ENCODE results near the gene SLC25A30. TPM values are rescaled to one million over a fixed set of nuclear protein-coding genes. Genes with fewer than 3 reads are reported as not detected.

Gene SLC25A30
- total RNA-seq, 3 donors from 2014 or later = 11.7 to 20.3 (median 14.4) TPM

DNA sequence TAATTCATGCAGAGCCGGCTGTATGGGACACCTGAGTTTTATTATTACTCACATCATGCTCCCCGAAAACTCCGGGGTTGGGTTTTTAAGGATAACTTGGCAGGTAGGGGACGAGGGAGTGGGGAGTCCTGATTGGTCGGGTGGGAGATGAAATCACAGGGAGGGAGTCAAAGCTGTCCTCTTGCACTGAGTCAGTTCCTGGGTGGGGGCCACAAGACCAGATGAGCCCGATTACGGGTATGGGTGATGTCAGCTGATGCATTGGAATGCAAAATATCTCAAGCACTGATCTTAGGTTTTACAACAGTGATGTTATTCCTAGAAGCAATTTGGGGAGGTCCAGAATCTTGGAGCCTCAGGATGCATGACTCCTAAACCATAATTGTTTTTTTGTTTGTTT, 28.0 kb upstream of the SLC25A30 start:
- Histone ChIP-seq H3K4me1 (no peaks in the 10 kb centered on the region), H3K9me3 (no peaks in the 10 kb centered on the region), H3K36me3 (no peaks in the 10 kb centered on the region), H3K27me3 (no peaks in the 10 kb centered on the region), H3K27ac (no peak overlapping the region), H3K4me3 (no peak overlapping the region)
- DNase-seq (ENCODE audit: low spot score in 2 of 2) = no peak
- TF ChIP-seq, protein P1, sequence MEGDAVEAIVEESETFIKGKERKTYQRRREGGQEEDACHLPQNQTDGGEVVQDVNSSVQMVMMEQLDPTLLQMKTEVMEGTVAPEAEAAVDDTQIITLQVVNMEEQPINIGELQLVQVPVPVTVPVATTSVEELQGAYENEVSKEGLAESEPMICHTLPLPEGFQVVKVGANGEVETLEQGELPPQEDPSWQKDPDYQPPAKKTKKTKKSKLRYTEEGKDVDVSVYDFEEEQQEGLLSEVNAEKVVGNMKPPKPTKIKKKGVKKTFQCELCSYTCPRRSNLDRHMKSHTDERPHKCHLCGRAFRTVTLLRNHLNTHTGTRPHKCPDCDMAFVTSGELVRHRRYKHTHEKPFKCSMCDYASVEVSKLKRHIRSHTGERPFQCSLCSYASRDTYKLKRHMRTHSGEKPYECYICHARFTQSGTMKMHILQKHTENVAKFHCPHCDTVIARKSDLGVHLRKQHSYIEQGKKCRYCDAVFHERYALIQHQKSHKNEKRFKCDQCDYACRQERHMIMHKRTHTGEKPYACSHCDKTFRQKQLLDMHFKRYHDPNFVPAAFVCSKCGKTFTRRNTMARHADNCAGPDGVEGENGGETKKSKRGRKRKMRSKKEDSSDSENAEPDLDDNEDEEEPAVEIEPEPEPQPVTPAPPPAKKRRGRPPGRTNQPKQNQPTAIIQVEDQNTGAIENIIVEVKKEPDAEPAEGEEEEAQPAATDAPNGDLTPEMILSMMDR (IDR thresholded peaks at IDR 0.05) = no peak
- TF ChIP-seq POLR2A (IDR thresholded peaks at IDR 0.05) = no peak
- no peak for TF ChIP-seq POLR2AphosphoS5 (IDR thresholded peaks at IDR 0.05)
- intact Hi-C loops (cut with DNase I; ENCODE audit: low total_unique reads) = no loop called here

DNA sequence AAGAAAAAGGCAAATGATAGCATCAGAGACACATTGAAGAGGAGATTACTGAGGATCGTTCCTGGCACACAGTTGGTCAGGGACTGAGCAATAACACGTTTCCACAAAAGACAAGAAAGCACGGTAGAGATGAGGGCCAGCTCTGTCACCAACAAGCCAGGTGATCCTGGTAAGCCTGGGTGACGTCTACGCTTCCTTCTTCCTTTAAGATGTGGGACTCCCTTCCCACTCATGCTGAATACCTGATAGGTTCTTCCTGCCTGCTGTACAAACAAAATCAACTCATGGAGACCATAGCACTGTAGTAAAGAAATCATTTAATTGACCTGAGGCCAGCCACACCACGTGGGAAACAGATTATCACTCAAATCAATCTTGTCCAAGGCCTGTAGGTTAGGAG, 26.9 kb upstream of the SLC25A30 start:
- intact Hi-C loops (cut with DNase I; ENCODE audit: low total_unique reads) = no loop called here
- DNase-seq (ENCODE audit: low spot score in 2 of 2) = no peak
- Histone ChIP-seq H3K9me3 (no peaks in the 10 kb centered on the region), H3K4me1 (no peaks in the 10 kb centered on the region), H3K4me3 (no peak overlapping the region), H3K27me3 (no peaks in the 10 kb centered on the region), H3K27ac (no peak overlapping the region), H3K36me3 (no peaks in the 10 kb centered on the region)
- TF ChIP-seq POLR2A (IDR thresholded peaks at IDR 0.05) (no peak), POLR2AphosphoS5 (IDR thresholded peaks at IDR 0.05) (no peak)
- TF ChIP-seq, protein P1 (IDR thresholded peaks at IDR 0.05) = no peak

DNA sequence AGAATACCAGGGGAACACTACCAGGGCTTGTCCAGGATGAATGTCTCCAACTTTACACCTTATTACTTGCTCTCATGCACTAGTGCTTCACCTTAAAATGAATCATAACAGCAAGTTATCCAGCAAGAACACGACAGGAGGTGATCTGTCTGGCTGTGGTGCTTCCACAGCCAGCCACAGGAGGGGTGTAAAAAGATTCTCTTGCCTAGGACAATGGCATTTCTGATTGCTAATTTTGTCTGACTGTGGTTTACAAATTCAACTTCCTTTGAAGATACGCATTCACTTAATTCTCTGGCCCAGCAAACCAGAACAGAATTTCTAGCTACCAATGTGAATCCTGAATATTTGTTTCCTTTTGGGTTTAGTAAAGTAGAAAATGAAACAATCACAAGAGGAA, 23.5 kb upstream of the SLC25A30 start:
- Histone ChIP-seq H3K4me3 (no peak overlapping the region), H3K4me1 (no peaks in the 10 kb centered on the region), H3K27me3 (no peaks in the 10 kb centered on the region), H3K27ac (no peak overlapping the region), H3K36me3 (no peaks in the 10 kb centered on the region), H3K9me3 (no peaks in the 10 kb centered on the region)
- TF ChIP-seq POLR2A (IDR thresholded peaks at IDR 0.05) (no peak), POLR2AphosphoS5 (IDR thresholded peaks at IDR 0.05) (no peak)
- TF ChIP-seq, protein P1 (IDR thresholded peaks at IDR 0.05) = no peak
- intact Hi-C loops (cut with DNase I; ENCODE audit: low total_unique reads) = no loop called here
- DNase-seq (ENCODE audit: low spot score in 2 of 2) = no peak

DNA sequence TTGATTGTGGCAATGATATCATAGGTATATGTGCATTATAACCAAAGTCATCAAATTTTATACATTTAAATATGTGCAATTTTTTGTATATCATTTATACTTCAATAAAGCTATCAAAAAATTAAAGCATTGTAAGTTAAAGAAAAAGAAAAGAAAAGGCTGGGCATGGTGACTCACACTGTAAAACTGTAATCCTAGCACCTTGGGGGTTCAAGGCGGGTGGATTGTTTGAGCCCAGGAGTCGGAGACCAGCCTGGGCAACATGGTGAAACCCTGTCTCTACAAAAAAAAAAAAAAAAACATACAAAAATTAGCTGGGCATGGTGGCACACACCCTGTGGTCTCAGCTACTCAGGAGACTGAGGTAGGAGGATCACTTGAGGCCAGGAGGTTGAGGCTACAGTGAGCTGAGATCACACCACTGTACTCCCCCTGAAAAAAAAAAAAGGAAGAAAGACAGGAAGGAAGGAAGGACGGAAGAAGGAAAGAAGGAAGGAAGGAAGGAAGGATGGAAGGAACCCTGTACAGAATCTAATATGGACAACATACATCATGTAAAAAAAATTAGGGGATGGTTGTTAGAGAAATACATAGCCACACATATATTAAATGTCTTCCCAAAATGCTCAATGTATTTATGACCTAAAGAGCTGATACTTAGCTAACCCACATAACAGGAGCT, 21.7 kb upstream of the SLC25A30 start:
- Histone ChIP-seq H3K27me3 (no peaks in the 10 kb centered on the region), H3K4me1 (no peaks in the 10 kb centered on the region), H3K27ac (no peak overlapping the region), H3K36me3 (no peaks in the 10 kb centered on the region), H3K9me3 (no peaks in the 10 kb centered on the region), H3K4me3 (no peak overlapping the region)
- DNase-seq (ENCODE audit: low spot score in 2 of 2) = no peak
- intact Hi-C loops (cut with DNase I; ENCODE audit: low total_unique reads) = no loop called here
- TF ChIP-seq POLR2AphosphoS5 (IDR thresholded peaks at IDR 0.05) (no peak), POLR2A (IDR thresholded peaks at IDR 0.05) (no peak)
- TF ChIP-seq, protein P1 (IDR thresholded peaks at IDR 0.05) = no peak

DNA sequence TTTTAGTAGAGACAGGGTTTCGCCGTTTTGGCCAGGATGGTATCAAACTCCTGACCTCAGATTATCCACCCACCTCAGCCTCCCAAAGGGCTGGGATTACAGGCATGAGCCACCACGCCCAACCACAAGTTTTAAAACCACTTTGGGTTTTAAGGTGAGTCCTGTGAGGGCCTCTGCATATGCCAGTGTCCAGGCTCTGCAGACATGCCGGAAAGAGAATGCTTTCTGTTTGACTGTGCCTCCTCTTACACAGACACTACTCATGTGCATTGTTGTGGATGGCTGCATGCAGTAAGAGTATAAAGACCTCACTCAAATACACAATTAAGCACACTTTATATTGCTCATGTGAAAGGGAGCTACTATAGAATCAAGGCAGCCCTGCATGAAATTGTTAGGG, 20.8 kb upstream of the SLC25A30 start:
- Histone ChIP-seq H3K4me3 (no peak overlapping the region), H3K27me3 (no peaks in the 10 kb centered on the region), H3K4me1 (no peaks in the 10 kb centered on the region), H3K9me3 (no peaks in the 10 kb centered on the region), H3K36me3 (no peaks in the 10 kb centered on the region), H3K27ac (no peak overlapping the region)
- DNase-seq (ENCODE audit: low spot score in 2 of 2) = no peak
- intact Hi-C loops (cut with DNase I; ENCODE audit: low total_unique reads) = no loop called here
- TF ChIP-seq, protein P1 (IDR thresholded peaks at IDR 0.05) = no peak
- TF ChIP-seq POLR2A (IDR thresholded peaks at IDR 0.05) (no peak), POLR2AphosphoS5 (IDR thresholded peaks at IDR 0.05) (no peak)
